Measurements from ENCODE around the gene LYPD6.

The LYPD6 gene

GRCh38 chr2:149312039-149312438, 18.3 kb upstream of the LYPD6 start:
- no peak for TF ChIP-seq CTCF (IDR thresholded peaks at IDR 0.05; ENCODE audit: borderline replicate concordance, extremely low read depth, low read length, poor library complexity, severe bottlenecking)
- no peak for TF ChIP-seq EZH2 (IDR thresholded peaks at IDR 0.05; ENCODE audit: borderline replicate concordance, low read depth, low read length, severe bottlenecking)
- H4K20me1 ChIP-seq (ENCODE audit: insufficient read depth, low read length): no peaks in the 10 kb centered on the region
- no peak for ATAC-seq (ENCODE audit: insufficient read depth, low read depth)
- H3K79me2 ChIP-seq (ENCODE audit: insufficient read depth, low read length): no peaks in the 10 kb centered on the region
- no peaks in the 10 kb centered on the region for H3K4me1 ChIP-seq (ENCODE audit: insufficient read depth, low read length)
- no peaks in the 10 kb centered on the region for H3K9me3 ChIP-seq (ENCODE audit: insufficient read depth, low read length, severe bottlenecking)
- DNase-seq: no peak
- no peak overlapping the region for H3K4me3 ChIP-seq (ENCODE audit: low read depth in 1 of 2, low read length in 2 of 2)
- H3K4me2 ChIP-seq (ENCODE audit: insufficient read depth, low read length): no peak overlapping the region
- H3K27me3 ChIP-seq (ENCODE audit: insufficient read depth, low read length, poor library complexity): no peaks in the 10 kb centered on the region
- H3K27ac ChIP-seq (ENCODE audit: low read length): no peak overlapping the region
- no peaks in the 10 kb centered on the region for H3K36me3 ChIP-seq (ENCODE audit: insufficient read depth, low read length)
- H3K9ac ChIP-seq (ENCODE audit: low read depth, low read length): no peak overlapping the region
- H2AFZ ChIP-seq (ENCODE audit: low read depth, low read length): no peak overlapping the region

- H3K36me3 ChIP-seq (ENCODE audit: insufficient read depth, low read length): no peaks in the 10 kb centered on the region
- no peak overlapping the region for H2AFZ ChIP-seq (ENCODE audit: low read depth, low read length)
- H4K20me1 ChIP-seq (ENCODE audit: insufficient read depth, low read length): no peaks in the 10 kb centered on the region
- no peaks in the 10 kb centered on the region for H3K9me3 ChIP-seq (ENCODE audit: insufficient read depth, low read length, severe bottlenecking)
- H3K27ac ChIP-seq (ENCODE audit: low read length): no peak overlapping the region
- no peak overlapping the region for H3K4me3 ChIP-seq (ENCODE audit: low read depth in 1 of 2, low read length in 2 of 2)
- TF ChIP-seq CTCF (IDR thresholded peaks at IDR 0.05; ENCODE audit: borderline replicate concordance, extremely low read depth, low read length, poor library complexity, severe bottlenecking): peak; percentile 61
- no peak for TF ChIP-seq EZH2 (IDR thresholded peaks at IDR 0.05; ENCODE audit: borderline replicate concordance, low read depth, low read length, severe bottlenecking)
- no peak overlapping the region for H3K9ac ChIP-seq (ENCODE audit: low read depth, low read length)
- DNase-seq (no peak), ATAC-seq (ENCODE audit: insufficient read depth, low read depth) (peak; percentile 63; the same call in 2 of the 3 replicates)
- no peaks in the 10 kb centered on the region for H3K27me3 ChIP-seq (ENCODE audit: insufficient read depth, low read length, poor library complexity)
- H3K79me2 ChIP-seq (ENCODE audit: insufficient read depth, low read length): no peaks in the 10 kb centered on the region
- H3K4me1 ChIP-seq (ENCODE audit: insufficient read depth, low read length): no peaks in the 10 kb centered on the region
- no peak overlapping the region for H3K4me2 ChIP-seq (ENCODE audit: insufficient read depth, low read length)
Observed at GRCh38 chr2:149313512-149313972, 16.8 kb upstream of the LYPD6 start.

- ATAC-seq (ENCODE audit: insufficient read depth, low read depth) (no peak), DNase-seq (no peak)
- no peak overlapping the region for H3K4me2 ChIP-seq (ENCODE audit: insufficient read depth, low read length)
Observed at GRCh38 chr2:149314687-149315086, 15.7 kb upstream of the LYPD6 start.

More at GRCh38 chr2:149314687-149315086, 15.7 kb upstream of the LYPD6 start:
- Histone ChIP-seq H4K20me1 (ENCODE audit: insufficient read depth, low read length) (no peaks in the 10 kb centered on the region), H3K27me3 (ENCODE audit: insufficient read depth, low read length, poor library complexity) (no peaks in the 10 kb centered on the region), H3K36me3 (ENCODE audit: insufficient read depth, low read length) (no peaks in the 10 kb centered on the region), H3K79me2 (ENCODE audit: insufficient read depth, low read length) (no peaks in the 10 kb centered on the region), H2AFZ (ENCODE audit: low read depth, low read length) (no peak overlapping the region), H3K27ac (ENCODE audit: low read length) (no peak overlapping the region), H3K9me3 (ENCODE audit: insufficient read depth, low read length, severe bottlenecking) (no peaks in the 10 kb centered on the region), H3K9ac (ENCODE audit: low read depth, low read length) (no peak overlapping the region), H3K4me1 (ENCODE audit: insufficient read depth, low read length) (no peaks in the 10 kb centered on the region), H3K4me3 (ENCODE audit: low read depth in 1 of 2, low read length in 2 of 2) (no peak overlapping the region)
- no peak for TF ChIP-seq EZH2 (IDR thresholded peaks at IDR 0.05; ENCODE audit: borderline replicate concordance, low read depth, low read length, severe bottlenecking)
- no peak for TF ChIP-seq CTCF (IDR thresholded peaks at IDR 0.05; ENCODE audit: borderline replicate concordance, extremely low read depth, low read length, poor library complexity, severe bottlenecking)
